Esophagus muscularis mucosa (tissue), 4 donors: ENCODE results near the gene FOXK1. TPM values are rescaled to one million over a fixed set of nuclear protein-coding genes. Genes with fewer than 3 reads are reported as not detected.

Experiments used
- DNase-seq: peaks from one replicate; pipeline ENCODE4 v3.0.0-alpha.2; 2017; ENCODE audit errors: extremely low spot score
- H3K27ac ChIP-seq, 4 donors: fragments of 200-600 bp; sonication (generic); replicated peaks in 1 of 4; 1 replicate in 3 of 4; 2 replicates in 1 of 4; pipeline ENCODE4 v1.5.1; 2016 to 2019; ENCODE audit warnings: mild to moderate bottlenecking in 1 of 4
- H3K27me3 ChIP-seq, 4 donors: fragments of 200-600 bp; sonication (generic); one replicate each; pipeline versions ENCODE4 v1.5.1 to v1.6.0; 2016 to 2019
- H3K36me3 ChIP-seq, 4 donors: fragments of 200-600 bp; sonication (generic); one replicate each; pipeline ENCODE4 v1.5.1; 2016 to 2019
- H3K4me1 ChIP-seq, 4 donors: fragments of 200-600 bp; sonication (generic); one replicate each; pipeline ENCODE4 v1.5.1; 2016 to 2019
- H3K4me3 ChIP-seq, 4 donors: fragments of 200-600 bp; sonication (generic); 1 replicate in 2 of 4; 2 replicates in 2 of 4; pipeline ENCODE4 v1.5.1; 2016 to 2019; ENCODE audit warnings: mild to moderate bottlenecking in 4 of 4, moderate library complexity in 1 of 4
- H3K9me3 ChIP-seq, 4 donors: fragments of 200-600 bp; sonication (generic); 1 replicate in 3 of 4; 2 replicates in 1 of 4; pipeline ENCODE4 v1.5.1; 2016 to 2019
- EP300 ChIP-seq: sonication (generic); formaldehyde crosslinking; IDR thresholded peaks from one replicate; pipeline ENCODE4 v1.6.1; 2017; ENCODE audit warnings: antibody characterized with exemption
- POLR2A ChIP-seq: fragments of 450-650 bp; IDR thresholded peaks from one replicate; pipeline ENCODE4 v1.6.1; 2017; ENCODE audit warnings: antibody characterized with exemption, moderate library complexity, mild to moderate bottlenecking, low read depth
- POLR2AphosphoS5 ChIP-seq, 2 donors: sonication (generic); formaldehyde crosslinking; IDR thresholded peaks; one replicate each; pipeline ENCODE4 v1.6.1; 2017; ENCODE audit warnings: antibody characterized with exemption in 2 of 2
- WGBS: methylation state at CpG from one replicate; pipeline ENCODE4 v1.1.5; 2018; 5-methylcytosine and 5-hydroxymethylcytosine counted together
- intact Hi-C: fragments of 100-400 bp; cut with DNase I; formaldehyde crosslinking; loops from one replicate; pipeline ENCODE4 v1.15.1; 2023
- total RNA-seq, 4 donors: library from RNA; depleted of rRNA; stranded (reverse); fragments of >200 nt; gene quantifications; one replicate each; pipeline versions ENCODE4 v1.1.0 to v1.2.1, GENCODE V29; 2016
- TF ChIP-seq, protein P1 (sequence below), 3 experiments: fragments of 200-600 bp in 2 of 3; fragments of 450-650 bp in 1 of 3; sonication (generic) in 2 of 3; IDR thresholded peaks; one replicate each; pipeline ENCODE4 v1.5.1; 2017 to 2019; ENCODE audit warnings: antibody characterized with exemption in 3 of 3, mild to moderate bottlenecking in 2 of 3, moderate library complexity in 1 of 3

FOXK1 gene
- total RNA-seq, 4 donors from 2014 or later: 23.4 to 46.1 (median 36.3) TPM

- TF ChIP-seq POLR2AphosphoS5 (IDR thresholded peaks at IDR 0.05) (no peak), POLR2A (no peak), EP300 (no peak)
- TF ChIP-seq, protein P1, sequence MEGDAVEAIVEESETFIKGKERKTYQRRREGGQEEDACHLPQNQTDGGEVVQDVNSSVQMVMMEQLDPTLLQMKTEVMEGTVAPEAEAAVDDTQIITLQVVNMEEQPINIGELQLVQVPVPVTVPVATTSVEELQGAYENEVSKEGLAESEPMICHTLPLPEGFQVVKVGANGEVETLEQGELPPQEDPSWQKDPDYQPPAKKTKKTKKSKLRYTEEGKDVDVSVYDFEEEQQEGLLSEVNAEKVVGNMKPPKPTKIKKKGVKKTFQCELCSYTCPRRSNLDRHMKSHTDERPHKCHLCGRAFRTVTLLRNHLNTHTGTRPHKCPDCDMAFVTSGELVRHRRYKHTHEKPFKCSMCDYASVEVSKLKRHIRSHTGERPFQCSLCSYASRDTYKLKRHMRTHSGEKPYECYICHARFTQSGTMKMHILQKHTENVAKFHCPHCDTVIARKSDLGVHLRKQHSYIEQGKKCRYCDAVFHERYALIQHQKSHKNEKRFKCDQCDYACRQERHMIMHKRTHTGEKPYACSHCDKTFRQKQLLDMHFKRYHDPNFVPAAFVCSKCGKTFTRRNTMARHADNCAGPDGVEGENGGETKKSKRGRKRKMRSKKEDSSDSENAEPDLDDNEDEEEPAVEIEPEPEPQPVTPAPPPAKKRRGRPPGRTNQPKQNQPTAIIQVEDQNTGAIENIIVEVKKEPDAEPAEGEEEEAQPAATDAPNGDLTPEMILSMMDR (IDR thresholded peaks at IDR 0.05): no peak
- no peak overlapping the region for H3K4me3 ChIP-seq
- H3K4me1 ChIP-seq: peaks cover 44 to 68% (median 63%) of the 10 kb centered on the region in 4 donors
- no peak for DNase-seq
- 83% methylated on average over 6 of the region's 9 CpGs for WGBS
- no peaks in the 10 kb centered on the region for H3K9me3 ChIP-seq
- H3K27me3 ChIP-seq: no peaks in the 10 kb centered on the region
- H3K27ac ChIP-seq: peak overlapping the region in 3 of 4 donors; percentile 37 to 91 (median 90)
- intact Hi-C loops: no loop called here
- peaks cover 0 to 10% (median 5%) of the 10 kb centered on the region in 4 donors for H3K36me3 ChIP-seq
Measured at GRCh38 chr7:4771737-4772136, 89.6 kb downstream of the FOXK1 start.

- no peak for TF ChIP-seq POLR2AphosphoS5 (IDR thresholded peaks at IDR 0.05)
- TF ChIP-seq, protein P1 (IDR thresholded peaks at IDR 0.05): no peak
- Histone ChIP-seq H3K27me3 (no peaks in the 10 kb centered on the region), H3K27ac (peak overlapping the region in 2 of 4 donors; percentile 90 to 91), H3K36me3 (peaks cover 0 to 11% (median 2%) of the 10 kb centered on the region in 4 donors), H3K9me3 (no peaks in the 10 kb centered on the region), H3K4me3 (no peak overlapping the region), H3K4me1 (peaks cover 48 to 69% (median 63%) of the 10 kb centered on the region in 4 donors)
- DNase-seq: no peak
- intact Hi-C loops: no loop called here
- WGBS: 75% methylated on average over 3 of the region's 6 CpGs
Measured at GRCh38 chr7:4772306-4772705, 90.2 kb downstream of the FOXK1 start.

DNA sequence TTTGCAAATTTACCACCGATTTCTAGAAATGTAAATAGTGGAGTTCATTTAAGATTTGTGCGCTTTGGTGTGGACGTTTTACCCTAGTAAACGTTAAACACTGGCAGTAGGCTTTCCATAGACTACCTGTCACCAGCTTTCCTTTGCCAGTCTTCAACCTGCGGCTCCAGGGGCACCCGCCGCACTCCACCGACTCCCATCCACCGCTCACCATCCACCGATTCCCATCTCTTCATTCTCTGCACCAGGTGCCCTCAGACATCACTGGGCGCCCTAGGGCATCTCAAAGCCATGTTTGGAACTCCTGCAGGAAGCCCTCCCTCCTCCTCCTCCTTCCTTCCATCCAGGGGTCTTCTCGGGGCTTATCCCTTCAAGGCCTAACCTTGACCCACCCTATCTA is 91.9 kb downstream of the FOXK1 start:
- 88% methylated on average over 12 of the region's 12 CpGs for WGBS
- peak overlapping the region in 3 of 4 donors; percentile 96 to 98 (median 97) for H3K27ac ChIP-seq
- intact Hi-C loops: no loop called here
- peak overlapping the region in 2 of 4 donors; percentile 80 to 87 for H3K4me3 ChIP-seq
- no peaks in the 10 kb centered on the region for H3K27me3 ChIP-seq
- peaks cover 0 to 21% (median 0%) of the 10 kb centered on the region in 4 donors for H3K36me3 ChIP-seq
- TF ChIP-seq POLR2AphosphoS5 (IDR thresholded peaks at IDR 0.05): no peak
- TF ChIP-seq, protein P1 (IDR thresholded peaks at IDR 0.05): no peak
- TF ChIP-seq POLR2A: no peak
- no peak for TF ChIP-seq EP300
- DNase-seq: no peak
- no peaks in the 10 kb centered on the region for H3K9me3 ChIP-seq
- peaks cover 46 to 67% (median 59%) of the 10 kb centered on the region in 4 donors for H3K4me1 ChIP-seq

- H3K27ac ChIP-seq: peak overlapping the region; percentile 90 to 98 (median 96)
- no peak for DNase-seq
- H3K9me3 ChIP-seq: no peaks in the 10 kb centered on the region
- intact Hi-C loops: no loop called here
- H3K4me1 ChIP-seq: peaks cover 39 to 59% (median 52%) of the 10 kb centered on the region in 4 donors
- WGBS: 9% methylated on average over 19 of the region's 24 CpGs
- peak overlapping the region; percentile 80 to 95 (median 91) for H3K4me3 ChIP-seq
- TF ChIP-seq EP300 (no peak), POLR2AphosphoS5 (IDR thresholded peaks at IDR 0.05) (no peak), POLR2A (no peak)
- TF ChIP-seq, protein P1 (IDR thresholded peaks at IDR 0.05): no peak
- H3K36me3 ChIP-seq: peaks cover 0 to 21% (median 0%) of the 10 kb centered on the region in 4 donors
- H3K27me3 ChIP-seq: no peaks in the 10 kb centered on the region
Measured at GRCh38 chr7:4774658-4775249, 92.7 kb downstream of the FOXK1 start.
